HG03520 (cell line): ENCODE measurements around the gene NWD2.

Experiments
- ATAC-seq: cut with Tn5 transposase; IDR thresholded peaks from one replicate; pipeline ENCODE4 v1.9.1; 2021; ENCODE audit warnings: mild to moderate bottlenecking, moderate library complexity; ENCODE audit not compliant: unreplicated experiment

NWD2 gene

GRCh38 chr4:37436546-37436945 is 192.0 kb downstream of the NWD2 start:
- ATAC-seq = no peak

- ATAC-seq = no peak
Observed at GRCh38 chr4:37437163-37437562, 192.6 kb downstream of the NWD2 start.

DNA sequence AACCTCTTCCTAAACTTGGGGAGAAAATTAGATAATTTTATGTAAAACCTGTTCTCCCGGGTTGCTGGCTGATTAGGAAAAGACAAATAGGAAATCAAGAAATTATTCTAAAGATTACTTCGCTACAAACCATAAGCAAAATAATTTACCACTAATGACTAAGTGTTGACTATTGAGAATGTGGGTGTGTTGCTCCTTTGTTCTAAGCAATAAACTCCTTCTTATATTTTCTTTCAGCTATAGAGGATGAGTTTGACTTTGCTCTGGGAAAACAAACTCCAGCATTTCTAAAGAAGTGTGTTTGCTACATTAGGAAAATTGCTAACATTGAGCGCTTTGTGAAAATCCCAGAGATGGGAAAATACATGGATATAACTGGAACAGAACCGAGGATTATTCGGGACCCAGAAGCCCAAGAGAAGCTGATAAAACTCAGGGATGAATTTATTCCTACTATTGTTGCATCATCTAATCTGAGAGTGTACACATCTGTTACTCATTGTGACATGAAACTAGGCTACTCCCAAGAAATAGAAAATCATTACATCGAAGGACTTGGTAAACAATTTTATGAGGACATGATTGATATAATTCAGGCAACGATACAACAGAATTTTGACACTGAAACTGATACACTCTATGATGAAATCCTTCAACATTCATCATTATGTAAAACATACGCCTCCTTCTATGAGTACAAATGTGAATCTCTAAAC is 194.2 kb downstream of the NWD2 start:
- no peak for ATAC-seq

DNA sequence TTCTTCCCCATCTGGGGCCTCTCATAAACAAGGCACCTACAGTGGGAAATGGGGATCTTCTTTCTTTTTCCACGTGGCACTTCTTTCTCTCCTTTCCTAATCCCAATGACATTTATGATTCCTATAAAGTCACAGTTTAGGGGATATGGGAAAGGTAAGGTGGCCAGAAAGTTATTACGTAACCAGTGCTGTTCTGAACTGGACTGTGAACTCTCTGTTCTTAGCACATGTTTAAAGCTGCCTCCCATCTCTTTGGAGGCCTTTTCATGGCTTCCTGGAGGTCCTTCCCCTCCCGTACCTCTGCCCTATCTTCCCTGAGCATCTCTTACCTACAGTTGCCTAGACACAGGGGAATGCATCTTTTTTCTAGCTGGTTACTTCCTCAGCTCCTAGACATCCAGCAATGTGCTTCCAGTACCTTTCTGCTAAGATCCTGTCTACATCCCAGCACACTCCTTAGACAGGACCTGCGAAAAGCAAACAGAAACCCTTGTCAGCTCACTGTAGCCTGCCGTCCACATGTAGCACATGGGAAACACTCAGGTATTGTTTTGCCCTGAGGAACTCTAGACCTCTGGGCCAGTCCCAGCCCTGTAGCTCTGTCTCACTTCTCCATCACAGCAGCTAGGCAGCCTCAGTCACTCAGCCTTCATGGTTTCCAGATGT is 195.4 kb downstream of the NWD2 start:
- ATAC-seq = no peak

DNA sequence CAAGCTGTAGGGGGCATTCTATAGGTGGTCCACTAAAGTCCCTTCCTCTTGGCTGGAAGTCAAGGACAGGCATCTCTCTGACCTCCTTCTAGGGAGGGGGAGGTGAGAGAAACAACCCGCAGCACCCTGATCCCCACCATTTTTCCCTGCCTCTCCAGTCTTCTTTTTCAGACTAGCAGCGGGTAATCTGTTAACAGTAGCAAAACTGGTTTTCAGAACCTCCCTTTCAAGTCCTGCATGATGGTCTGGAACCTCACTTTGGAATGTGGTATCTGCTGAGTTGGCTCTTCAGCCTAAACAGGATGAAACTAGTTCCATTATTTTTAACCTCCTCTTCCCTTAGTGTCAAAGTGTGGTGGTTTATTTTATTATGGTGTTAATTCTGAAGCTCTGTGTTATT is 196.0 kb downstream of the NWD2 start:
- ATAC-seq = no peak

GRCh38 chr4:37441231-37442061 is 196.9 kb downstream of the NWD2 start:
- no peak for ATAC-seq

- ATAC-seq = no peak
Observed at GRCh38 chr4:37442062-37442323, 197.4 kb downstream of the NWD2 start.

DNA sequence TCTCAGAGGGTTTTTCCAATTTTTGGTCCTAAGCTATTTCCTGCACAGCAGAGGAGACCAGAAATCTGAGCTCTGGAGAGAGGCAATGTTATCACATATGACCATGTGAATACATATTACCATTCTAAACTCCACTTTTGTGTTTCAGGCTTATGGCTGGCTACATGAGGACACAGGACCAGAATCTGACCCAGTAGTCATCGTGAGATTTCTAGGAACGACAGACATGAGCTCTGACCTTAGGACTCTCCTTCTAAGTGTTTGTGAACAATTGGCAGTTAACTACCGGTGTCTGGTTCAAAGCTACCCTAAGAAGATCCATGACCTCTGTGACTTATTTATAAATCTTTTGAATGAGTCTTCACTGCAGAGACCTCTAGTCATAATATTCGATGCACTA is 198.6 kb downstream of the NWD2 start:
- ATAC-seq = no peak

DNA sequence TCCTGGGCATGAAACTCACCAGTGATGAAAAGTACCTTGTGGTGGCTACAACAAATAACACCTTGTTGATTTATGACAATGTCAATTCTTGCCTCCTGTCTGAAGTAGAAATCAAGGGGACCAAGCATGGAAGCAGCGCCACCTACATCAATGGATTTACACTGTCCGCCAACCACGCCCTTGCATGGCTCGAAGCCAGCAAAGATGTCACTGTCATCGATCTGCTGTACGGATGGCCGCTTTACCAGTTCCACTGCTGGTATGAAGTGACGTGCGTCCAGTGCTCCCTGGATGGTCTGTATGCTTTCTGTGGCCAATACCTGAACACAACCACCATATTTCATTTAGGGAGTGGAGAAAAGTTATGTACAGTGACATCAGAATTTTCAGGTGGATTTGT is 200.5 kb downstream of the NWD2 start:
- ATAC-seq = no peak

- ATAC-seq = no peak
Observed at GRCh38 chr4:37446016-37446415, 201.5 kb downstream of the NWD2 start.

GRCh38 chr4:37447886-37448285 is 203.3 kb downstream of the NWD2 start:
- ATAC-seq = no peak

DNA sequence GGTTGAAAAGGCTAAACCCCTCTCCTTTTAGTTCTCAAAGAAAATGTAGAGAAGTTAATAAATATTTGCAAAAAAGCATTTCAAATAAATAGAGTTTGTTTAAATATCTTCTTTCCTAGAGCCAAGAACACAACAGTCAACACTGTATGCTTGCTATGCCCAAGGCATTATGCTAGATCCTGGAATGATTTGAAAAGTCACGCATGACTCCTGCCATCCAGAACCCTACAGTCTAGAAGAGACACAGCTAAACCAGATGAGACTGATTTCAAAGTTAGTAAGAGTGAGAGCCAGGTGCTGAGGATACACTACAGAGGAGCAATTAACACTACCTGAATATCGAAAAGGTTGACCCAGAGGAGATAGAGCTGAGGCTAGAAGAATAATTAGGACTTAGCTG is 205.8 kb downstream of the NWD2 start:
- ATAC-seq = no peak

- ATAC-seq = no peak
Observed at GRCh38 chr4:37450911-37451310, 206.4 kb downstream of the NWD2 start.

- ATAC-seq = no peak
Observed at GRCh38 chr4:37451656-37452055, 207.1 kb downstream of the NWD2 start.

DNA sequence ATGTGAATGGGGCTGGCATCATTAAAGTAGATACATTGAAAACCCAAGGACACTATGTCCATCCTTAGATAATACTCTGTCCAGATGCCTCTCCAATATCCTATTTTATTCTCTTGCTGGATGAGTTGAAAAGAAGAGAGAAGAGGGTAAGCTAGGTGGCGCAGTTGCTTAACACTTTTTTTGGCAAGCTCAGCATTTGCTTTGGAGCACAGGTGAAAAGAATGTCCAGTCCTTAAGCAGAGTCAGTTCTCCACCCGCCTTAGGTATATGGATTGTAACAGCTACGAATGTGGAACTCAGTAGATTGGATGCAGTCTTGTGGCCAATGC is 208.4 kb downstream of the NWD2 start:
- ATAC-seq = peak; percentile 65

DNA sequence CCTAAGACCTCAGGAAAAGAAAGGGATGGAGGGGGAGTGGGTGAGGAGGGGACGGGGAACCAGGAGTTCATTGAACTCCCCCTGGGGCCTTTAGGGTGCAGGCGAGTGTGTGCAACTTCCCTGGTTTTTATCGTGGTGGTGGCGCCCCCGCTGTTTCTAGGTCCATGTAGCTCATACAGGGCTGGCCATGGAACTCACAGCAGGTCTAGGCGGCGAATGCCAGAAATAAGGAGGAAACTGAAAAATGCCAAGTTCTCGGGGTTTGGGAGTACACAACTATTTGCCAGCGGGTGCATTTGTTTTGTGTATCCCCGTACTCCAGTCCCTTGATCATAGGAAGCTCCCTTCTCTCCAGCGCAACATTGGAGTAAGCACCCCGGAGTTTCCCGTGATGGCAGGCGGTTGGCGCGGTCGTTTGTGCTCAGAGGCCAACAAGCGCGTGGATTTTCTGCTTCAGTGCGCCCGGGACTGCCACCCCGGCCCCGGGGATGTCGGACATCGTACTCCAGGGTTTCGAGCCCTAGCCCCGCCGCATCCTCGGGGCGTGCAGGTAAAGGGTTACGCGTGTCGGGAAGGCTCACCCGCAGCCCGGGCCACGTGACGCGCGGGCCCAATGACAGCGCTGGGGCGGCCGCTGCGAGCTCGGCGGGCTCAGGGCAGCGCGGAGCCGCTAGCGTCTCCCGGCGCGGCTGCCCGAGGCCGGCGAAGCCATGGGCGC is 208.9 kb downstream of the NWD2 start:
- ATAC-seq = peak; percentile 72

DNA sequence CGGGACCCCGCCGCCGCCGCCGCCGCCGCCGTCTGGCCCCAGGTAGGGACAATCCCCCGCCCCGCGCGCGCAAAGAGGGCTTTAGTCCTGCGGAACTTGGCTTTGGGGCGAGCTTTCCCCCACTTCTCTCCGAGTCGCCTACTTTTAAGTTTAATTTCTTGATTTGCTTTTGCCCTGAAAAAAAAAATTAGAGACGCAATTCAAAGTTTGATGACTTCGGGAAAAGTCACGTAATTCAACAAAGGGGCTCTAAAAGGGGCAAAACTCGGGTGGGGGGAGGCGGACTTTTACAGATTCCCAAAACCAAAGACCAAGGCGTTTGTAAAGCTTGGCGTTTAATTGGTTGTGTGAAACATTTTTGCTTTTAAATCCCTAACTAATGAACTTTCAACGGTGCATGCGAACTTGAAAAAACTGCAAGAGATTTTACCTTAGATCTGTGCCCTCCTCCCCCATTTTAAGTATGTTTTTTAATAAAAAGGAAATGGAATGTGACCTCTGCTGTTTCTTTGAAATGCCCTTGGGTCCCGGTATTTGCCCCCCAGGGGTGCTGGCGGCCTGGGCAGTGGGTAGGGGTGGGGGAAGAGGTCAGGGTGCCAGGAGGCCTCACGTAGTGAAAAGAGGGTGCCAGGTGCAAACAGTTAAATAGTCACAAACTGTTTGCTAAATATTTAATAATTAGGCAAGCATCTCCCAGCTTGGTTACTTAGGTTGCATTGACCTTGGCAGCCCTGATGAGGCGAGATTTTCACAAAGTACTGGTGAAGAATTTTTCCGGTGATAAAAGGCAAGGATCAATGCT is 209.7 kb downstream of the NWD2 start:
- no peak for ATAC-seq

- ATAC-seq = no peak
Observed at GRCh38 chr4:37455301-37456131, 211.0 kb downstream of the NWD2 start.

- ATAC-seq = no peak
Observed at GRCh38 chr4:37461801-37462200, 217.3 kb downstream of the NWD2 start.
